HG02943 (cell line): Measurements from ENCODE around the gene COPA.
"Not testable (repeated sequence)": the region's sequence is repeated elsewhere in the genome, so short reads cannot be mapped to it uniquely, and the experiment has no call there.

ENCODE experiments used
- ATAC-seq: cut with Tn5 transposase; IDR thresholded peaks from one replicate; pipeline ENCODE4 v1.9.1; 2021; ENCODE audit warnings: mild to moderate bottlenecking, low read depth, moderate library complexity; ENCODE audit not compliant: unreplicated experiment

The COPA gene

GRCh38 chr1:160342953-160343869 is at the start of gene COPA, which contains the start of gene NCSTN:
COPA (minus strand) TSS chr1:160343250; CDS start chr1:160343170, 80 bp downstream.
NCSTN (plus strand) TSS chr1:160343383; CDS start chr1:160343397, 14 bp downstream.
- peak; percentile 85 for ATAC-seq

- not testable (repeated sequence) for ATAC-seq
Observed at GRCh38 chr1:160388406-160388805, 45.4 kb upstream of the COPA start.

GRCh38 chr1:160384812-160385211 is 41.8 kb upstream of the COPA start:
- not testable (repeated sequence) for ATAC-seq

- no peak for ATAC-seq
Observed at GRCh38 chr1:160377585-160378206, 34.6 kb upstream of the COPA start.

- no peak for ATAC-seq
Observed at GRCh38 chr1:160376525-160377131, 33.6 kb upstream of the COPA start.

- ATAC-seq: no peak
Observed at GRCh38 chr1:160375788-160376524, 32.9 kb upstream of the COPA start.

GRCh38 chr1:160374306-160375110 is 31.5 kb upstream of the COPA start:
- no peak for ATAC-seq

- ATAC-seq: no peak
Observed at GRCh38 chr1:160373696-160374095, 30.6 kb upstream of the COPA start.

- no peak for ATAC-seq
Observed at GRCh38 chr1:160371756-160372155, 28.7 kb upstream of the COPA start.

GRCh38 chr1:160371346-160371631 is 28.2 kb upstream of the COPA start:
- no peak for ATAC-seq

- ATAC-seq: no peak
Observed at GRCh38 chr1:160370561-160371345, 27.7 kb upstream of the COPA start.

- no peak for ATAC-seq
Observed at GRCh38 chr1:160369087-160369486, 26.0 kb upstream of the COPA start.

GRCh38 chr1:160367934-160368923 is 25.2 kb upstream of the COPA start:
- ATAC-seq: no peak

- no peak for ATAC-seq
Observed at GRCh38 chr1:160367516-160367900, 24.5 kb upstream of the COPA start.

- ATAC-seq: no peak
Observed at GRCh38 chr1:160366731-160367515, 23.9 kb upstream of the COPA start, which contains the start of gene NHLH1. NHLH1 (plus strand) TSS chr1:160367071; CDS start chr1:160370732, 3,661 bp downstream.

GRCh38 chr1:160365325-160365724 is 22.3 kb upstream of the COPA start:
- ATAC-seq: no peak
